ENCODE measurements around the gene WDR70.

GRCh38 chr5:37490120-37490810 lies 111.1 kb downstream of the WDR70 start:
- TF ChIP-seq, protein P1, sequence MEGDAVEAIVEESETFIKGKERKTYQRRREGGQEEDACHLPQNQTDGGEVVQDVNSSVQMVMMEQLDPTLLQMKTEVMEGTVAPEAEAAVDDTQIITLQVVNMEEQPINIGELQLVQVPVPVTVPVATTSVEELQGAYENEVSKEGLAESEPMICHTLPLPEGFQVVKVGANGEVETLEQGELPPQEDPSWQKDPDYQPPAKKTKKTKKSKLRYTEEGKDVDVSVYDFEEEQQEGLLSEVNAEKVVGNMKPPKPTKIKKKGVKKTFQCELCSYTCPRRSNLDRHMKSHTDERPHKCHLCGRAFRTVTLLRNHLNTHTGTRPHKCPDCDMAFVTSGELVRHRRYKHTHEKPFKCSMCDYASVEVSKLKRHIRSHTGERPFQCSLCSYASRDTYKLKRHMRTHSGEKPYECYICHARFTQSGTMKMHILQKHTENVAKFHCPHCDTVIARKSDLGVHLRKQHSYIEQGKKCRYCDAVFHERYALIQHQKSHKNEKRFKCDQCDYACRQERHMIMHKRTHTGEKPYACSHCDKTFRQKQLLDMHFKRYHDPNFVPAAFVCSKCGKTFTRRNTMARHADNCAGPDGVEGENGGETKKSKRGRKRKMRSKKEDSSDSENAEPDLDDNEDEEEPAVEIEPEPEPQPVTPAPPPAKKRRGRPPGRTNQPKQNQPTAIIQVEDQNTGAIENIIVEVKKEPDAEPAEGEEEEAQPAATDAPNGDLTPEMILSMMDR (IDR thresholded peaks at IDR 0.05) = no peak
- no peak for TF ChIP-seq POLR2A (IDR thresholded peaks at IDR 0.05)
